Brain microvascular endothelial cell (primary cell): ENCODE results near the gene LRRC57.
A peak's percentile ranks its signal among the peaks of the same experiment; 100 is the strongest.

ENCODE experiments used
- DNase-seq: peaks from one replicate; pipeline ENCODE4 v3.0.0-alpha.2; 2020
- H3K27ac ChIP-seq: fragments of 250-450 bp; sonication (Bioruptor Pico); 2 replicates; pipeline ENCODE4 v1.5.1; 2020; ENCODE audit warnings: mild to moderate bottlenecking, moderate library complexity
- H3K27me3 ChIP-seq: fragments of 250-450 bp; sonication (Bioruptor Pico); replicated peaks from 2 replicates; pipeline ENCODE4 v1.5.1; 2020; ENCODE audit warnings: mild to moderate bottlenecking
- H3K36me3 ChIP-seq: fragments of 250-450 bp; sonication (Bioruptor Pico); replicated peaks from 2 replicates; pipeline ENCODE4 v1.5.1; 2020; ENCODE audit warnings: mild to moderate bottlenecking
- H3K4me3 ChIP-seq: 2 replicates; pipeline ENCODE4 v1.5.1; 2011; ENCODE audit warnings: low read depth, mild to moderate bottlenecking, control low read depth, low read length, moderate library complexity
- CTCF ChIP-seq: IDR thresholded peaks from 2 replicates; pipeline ENCODE4 v1.5.1; 2011; ENCODE audit warnings: low read depth, mild to moderate bottlenecking, moderate library complexity, low read length, control low read depth, inconsistent platforms; ENCODE audit errors: missing control alignments
- in situ Hi-C: cut with HindIII; loops from 2 replicates; pipeline ENCODE4 v1.10.0; 2017; ENCODE audit warnings: low sequenced_read_pairs, low pct_ligation_motif_present

LRRC57 gene

GRCh38 chr15:42491539-42492225 lies 56.9 kb downstream of the LRRC57 start:
- no peak for TF ChIP-seq CTCF
- Histone ChIP-seq H3K27me3 (no peaks in the 10 kb centered on the region), H3K36me3 (no peaks in the 10 kb centered on the region), H3K4me3 (peak overlapping the region; percentile 99), H3K27ac (peak overlapping the region; percentile 99)
- peak; percentile 50 for DNase-seq
- in situ Hi-C loops, result no loop called here

- peak; percentile 0 for TF ChIP-seq CTCF
- Histone ChIP-seq H3K27me3 (no peaks in the 10 kb centered on the region), H3K4me3 (peak within 1 kb of the TSS; percentile 99), H3K36me3 (no peaks in the 10 kb centered on the region), H3K27ac (peak within 1 kb of the TSS; percentile 99)
- in situ Hi-C loops, result no loop called here
- DNase-seq, result peak; percentile 84
Observed at GRCh38 chr15:42490671-42491538, 57.7 kb downstream of the LRRC57 start, which contains the start of gene ZNF106. TSS of gene ZNF106 (minus strand) at chr15:42491141. CDS start at chr15:42472289, 18,852 bp downstream.

GRCh38 chr15:42490291-42490670 lies 58.3 kb downstream of the LRRC57 start:
- peak overlapping the region; percentile 99 for H3K4me3 ChIP-seq
- in situ Hi-C loops, result no loop called here
- H3K27me3 ChIP-seq, result no peaks in the 10 kb centered on the region
- H3K27ac ChIP-seq, result peak overlapping the region; percentile 99
- no peak for TF ChIP-seq CTCF
- peaks cover 2% of the 10 kb centered on the region for H3K36me3 ChIP-seq
- DNase-seq, result no peak
